NAMALWA (cell line): ENCODE data around the gene FAM171A1.
"Not testable (repeated sequence)": the region's sequence is repeated elsewhere in the genome, so short reads cannot be mapped to it uniquely, and the experiment has no call there.

Experiments
- DNase-seq: peaks from one replicate; pipeline ENCODE4 v3.0.0-alpha.2; 2015; ENCODE audit warnings: low spot score

Gene FAM171A1

GRCh38 chr10:15344876-15345285, 26.2 kb downstream of the FAM171A1 start:
- no peak for DNase-seq

GRCh38 chr10:15344256-15344875, 26.7 kb downstream of the FAM171A1 start:
- DNase-seq, result no peak

- DNase-seq, result no peak
These were observed 28.1 kb downstream of the FAM171A1 start for GRCh38 chr10:15342970-15343369.

GRCh38 chr10:15341502-15342128, 29.5 kb downstream of the FAM171A1 start:
- DNase-seq, result no peak

GRCh38 chr10:15339892-15340291, 31.2 kb downstream of the FAM171A1 start:
- no peak for DNase-seq

GRCh38 chr10:15337441-15337923, 33.6 kb downstream of the FAM171A1 start:
- DNase-seq, result not testable (repeated sequence)

GRCh38 chr10:15336211-15336610, 34.9 kb downstream of the FAM171A1 start:
- DNase-seq, result no peak

- DNase-seq, result no peak
These were observed 35.6 kb downstream of the FAM171A1 start for GRCh38 chr10:15335508-15335907.

GRCh38 chr10:15334650-15335323, 36.3 kb downstream of the FAM171A1 start:
- DNase-seq, result no peak

GRCh38 chr10:15333909-15334649, 37.0 kb downstream of the FAM171A1 start:
- DNase-seq, result no peak

- DNase-seq, result not testable (repeated sequence)
These were observed 37.9 kb downstream of the FAM171A1 start for GRCh38 chr10:15333181-15333580.

- DNase-seq, result no peak
These were observed 39.6 kb downstream of the FAM171A1 start for GRCh38 chr10:15331461-15331860.

- DNase-seq, result no peak
These were observed 41.7 kb downstream of the FAM171A1 start for GRCh38 chr10:15329437-15329836.

- DNase-seq, result no peak
These were observed 45.2 kb downstream of the FAM171A1 start for GRCh38 chr10:15325944-15326284.

- no peak for DNase-seq
These were observed 45.7 kb downstream of the FAM171A1 start for GRCh38 chr10:15325243-15325943.

- no peak for DNase-seq
These were observed 46.5 kb downstream of the FAM171A1 start for GRCh38 chr10:15324611-15325010.

GRCh38 chr10:15324113-15324512, 47.0 kb downstream of the FAM171A1 start:
- no peak for DNase-seq

- DNase-seq, result no peak
These were observed 48.7 kb downstream of the FAM171A1 start for GRCh38 chr10:15322356-15322755.

- DNase-seq, result no peak
These were observed 49.4 kb downstream of the FAM171A1 start for GRCh38 chr10:15321431-15322341.

- no peak for DNase-seq
These were observed 50.4 kb downstream of the FAM171A1 start for GRCh38 chr10:15320522-15321203.
